NCI-H345 (cell line): ENCODE data around the gene AQP4.

Experiments
- DNase-seq: peaks from one replicate; lab custom pipeline; 2025; lab: John Stamatoyannopoulos, UW

The AQP4 gene

GRCh38 chr18:26865557-26865956 lies at the start of gene AQP4:
Gene AQP4 (minus strand): TSS chr18:26865707. CDS start chr18:26865689, 18 bp downstream.
- DNase-seq, result peak; percentile 62

GRCh38 chr18:26911840-26912239 lies 46.3 kb upstream of the AQP4 start:
- DNase-seq, result no peak

- DNase-seq, result no peak
Measured at GRCh38 chr18:26909599-26910290, 44.2 kb upstream of the AQP4 start.

- no peak for DNase-seq
Measured at GRCh38 chr18:26908906-26909305, 43.4 kb upstream of the AQP4 start.

GRCh38 chr18:26902291-26902690 lies 36.8 kb upstream of the AQP4 start:
- no peak for DNase-seq

- DNase-seq, result no peak
Measured at GRCh38 chr18:26901020-26901419, 35.5 kb upstream of the AQP4 start.

- no peak for DNase-seq
Measured at GRCh38 chr18:26894426-26894825, 28.9 kb upstream of the AQP4 start.

- DNase-seq, result no peak
Measured at GRCh38 chr18:26893996-26894395, 28.5 kb upstream of the AQP4 start.

GRCh38 chr18:26888259-26888658 lies 22.8 kb upstream of the AQP4 start:
- DNase-seq, result no peak

GRCh38 chr18:26875040-26875654 lies 9.6 kb upstream of the AQP4 start:
- no peak for DNase-seq

- no peak for DNase-seq
Measured at GRCh38 chr18:26874283-26874682, 8.8 kb upstream of the AQP4 start.

- DNase-seq, result no peak
Measured at GRCh38 chr18:26869640-26870039, 4.1 kb upstream of the AQP4 start.

GRCh38 chr18:26868968-26869586 lies 3.6 kb upstream of the AQP4 start:
- no peak for DNase-seq

GRCh38 chr18:26867471-26867870 lies 2.0 kb upstream of the AQP4 start:
- DNase-seq, result no peak

- DNase-seq, result no peak
Measured at GRCh38 chr18:26864658-26865057, 849 bp downstream of the AQP4 start.

- DNase-seq, result no peak
Measured at GRCh38 chr18:26863921-26864497, 1.5 kb downstream of the AQP4 start.

- DNase-seq, result peak; percentile 84
Measured at GRCh38 chr18:26863122-26863879, 2.2 kb downstream of the AQP4 start.

- no peak for DNase-seq
Measured at GRCh38 chr18:26862084-26862483, 3.4 kb downstream of the AQP4 start.

GRCh38 chr18:26854292-26854881 lies 11.1 kb downstream of the AQP4 start:
- DNase-seq, result no peak

GRCh38 chr18:26853401-26853800 lies 12.1 kb downstream of the AQP4 start:
- DNase-seq, result no peak

- no peak for DNase-seq
Measured at GRCh38 chr18:26843760-26844159, 21.7 kb downstream of the AQP4 start.

- DNase-seq, result no peak
Measured at GRCh38 chr18:26840965-26841364, 24.5 kb downstream of the AQP4 start.
